Loucy (cell line): ENCODE data around the gene CTNNBL1.
"Not testable (repeated sequence)": the region's sequence is repeated elsewhere in the genome, so short reads cannot be mapped to it uniquely, and the experiment has no call there.

Experiments used
- H2AFZ ChIP-seq: fragments of 200-600 bp; sonication (generic); 2 replicates; pipeline ENCODE4 v1.6.0; 2016; ENCODE audit warnings: antibody characterized with exemption, mild to moderate bottlenecking, low read length, moderate library complexity
- H3F3A ChIP-seq: fragments of 200-600 bp; 2 replicates; pipeline ENCODE4 v1.6.0; 2016; ENCODE audit warnings: antibody characterized with exemption, low read depth, mild to moderate bottlenecking
- H3K27me3 ChIP-seq: fragments of 200-600 bp; sonication (generic); 2 replicates; pipeline ENCODE4 v1.6.1; 2014; ENCODE audit warnings: low read length, mild to moderate bottlenecking; ENCODE audit not compliant: insufficient read depth, poor library complexity, severe bottlenecking
- H3K36me3 ChIP-seq: fragments of 200-600 bp; sonication (generic); 2 replicates; pipeline ENCODE4 v1.6.1; 2016; ENCODE audit warnings: low read length; ENCODE audit not compliant: insufficient read depth
- H3K4me1 ChIP-seq: fragments of 200-600 bp; sonication (generic); 2 replicates; pipeline ENCODE4 v1.5.1; 2014; ENCODE audit warnings: low read length, mild to moderate bottlenecking; ENCODE audit not compliant: insufficient read depth, poor library complexity, severe bottlenecking
- H3K4me2 ChIP-seq: fragments of 200-600 bp; sonication (generic); 2 replicates; pipeline ENCODE4 v1.6.0; 2014; ENCODE audit warnings: antibody characterized with exemption, low read length, low read depth, mild to moderate bottlenecking; ENCODE audit not compliant: poor library complexity, severe bottlenecking
- H3K4me3 ChIP-seq: fragments of 200-600 bp; sonication (generic); 2 replicates; pipeline ENCODE4 v1.5.1; 2014; ENCODE audit warnings: low read length, mild to moderate bottlenecking, mixed read lengths; ENCODE audit not compliant: poor library complexity, severe bottlenecking
- H3K79me2 ChIP-seq: fragments of 200-600 bp; sonication (generic); 2 replicates; pipeline ENCODE4 v1.6.1; 2014; ENCODE audit warnings: low read length; ENCODE audit not compliant: insufficient read depth
- H3K9ac ChIP-seq: fragments of 200-600 bp; sonication (generic); 2 replicates; pipeline ENCODE4 v1.6.0; 2014; ENCODE audit warnings: mild to moderate bottlenecking, low read depth, low read length, moderate library complexity; ENCODE audit not compliant: poor library complexity, severe bottlenecking
- H3K9me2 ChIP-seq: fragments of 200-600 bp; sonication (generic); replicated peaks from 2 replicates; pipeline ENCODE4 v1.6.1; 2016; ENCODE audit warnings: low read depth, low read length, mixed read lengths
- H3K9me3 ChIP-seq: fragments of 200-600 bp; sonication (generic); 2 replicates; pipeline ENCODE4 v1.6.1; 2014; ENCODE audit warnings: mild to moderate bottlenecking, antibody characterized with exemption, low read length, low read depth; ENCODE audit not compliant: insufficient read depth
- H4K20me1 ChIP-seq: fragments of 200-600 bp; sonication (generic); 2 replicates; pipeline ENCODE4 v1.6.0; 2014; ENCODE audit warnings: antibody characterized with exemption, low read length, mild to moderate bottlenecking; ENCODE audit not compliant: insufficient read depth, poor library complexity, severe bottlenecking
- EZH2phosphoT487 ChIP-seq: fragments of 200-600 bp; IDR thresholded peaks from 2 replicates; pipeline ENCODE4 v1.6.1; 2018; ENCODE audit warnings: antibody characterized with exemption, mild to moderate bottlenecking, moderate library complexity, borderline replicate concordance
- TF ChIP-seq, protein P1 (sequence below): fragments of 200-600 bp; sonication (generic); conservative IDR thresholded peaks from 2 replicates; pipeline ENCODE4 v1.5.1; 2014; ENCODE audit warnings: mild to moderate bottlenecking, antibody characterized with exemption, low read length

Gene CTNNBL1

DNA sequence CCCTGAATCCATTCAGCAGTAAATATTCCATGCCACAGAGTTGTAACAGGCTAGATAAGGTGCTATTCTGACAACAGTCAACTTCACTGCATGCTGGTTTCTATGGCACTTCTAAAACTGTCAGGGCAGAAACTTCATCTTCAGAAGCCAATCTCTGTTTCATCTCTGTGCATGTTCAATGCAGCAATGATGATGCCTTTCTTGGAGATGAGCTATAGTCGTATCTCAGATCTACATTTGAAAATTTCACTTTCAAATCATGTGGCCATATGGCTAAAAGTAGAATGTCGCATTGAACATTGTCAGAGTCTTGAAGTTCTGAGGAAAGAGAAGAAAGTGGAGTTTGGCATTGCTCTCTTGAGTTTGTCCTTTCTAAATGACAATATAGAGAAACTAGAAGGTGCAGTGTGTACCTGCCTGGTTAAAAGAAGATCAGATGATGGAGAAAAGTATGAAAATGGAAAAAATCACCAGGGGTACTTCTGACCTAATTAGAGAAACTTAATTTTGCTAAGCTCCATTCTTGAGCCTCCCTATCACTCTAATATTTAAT is 160.1 kb downstream of the CTNNBL1 start:
- Histone ChIP-seq H3K4me1 (no peaks in the 10 kb centered on the region), H3K4me3 (no peak overlapping the region), H3K79me2 (no peaks in the 10 kb centered on the region), H3K36me3 (peaks cover 64% of the 10 kb centered on the region; the same call in 1 of the 2 replicates), H3K9ac (no peak overlapping the region), H3K4me2 (no peak overlapping the region), H3K27me3 (no peaks in the 10 kb centered on the region), H3K9me2 (no peaks in the 10 kb centered on the region), H2AFZ (no peak overlapping the region), H4K20me1 (no peaks in the 10 kb centered on the region), H3K9me3 (no peaks in the 10 kb centered on the region), H3F3A (no peaks in the 10 kb centered on the region)
- TF ChIP-seq, protein P1, sequence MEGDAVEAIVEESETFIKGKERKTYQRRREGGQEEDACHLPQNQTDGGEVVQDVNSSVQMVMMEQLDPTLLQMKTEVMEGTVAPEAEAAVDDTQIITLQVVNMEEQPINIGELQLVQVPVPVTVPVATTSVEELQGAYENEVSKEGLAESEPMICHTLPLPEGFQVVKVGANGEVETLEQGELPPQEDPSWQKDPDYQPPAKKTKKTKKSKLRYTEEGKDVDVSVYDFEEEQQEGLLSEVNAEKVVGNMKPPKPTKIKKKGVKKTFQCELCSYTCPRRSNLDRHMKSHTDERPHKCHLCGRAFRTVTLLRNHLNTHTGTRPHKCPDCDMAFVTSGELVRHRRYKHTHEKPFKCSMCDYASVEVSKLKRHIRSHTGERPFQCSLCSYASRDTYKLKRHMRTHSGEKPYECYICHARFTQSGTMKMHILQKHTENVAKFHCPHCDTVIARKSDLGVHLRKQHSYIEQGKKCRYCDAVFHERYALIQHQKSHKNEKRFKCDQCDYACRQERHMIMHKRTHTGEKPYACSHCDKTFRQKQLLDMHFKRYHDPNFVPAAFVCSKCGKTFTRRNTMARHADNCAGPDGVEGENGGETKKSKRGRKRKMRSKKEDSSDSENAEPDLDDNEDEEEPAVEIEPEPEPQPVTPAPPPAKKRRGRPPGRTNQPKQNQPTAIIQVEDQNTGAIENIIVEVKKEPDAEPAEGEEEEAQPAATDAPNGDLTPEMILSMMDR, result no peak
- TF ChIP-seq EZH2phosphoT487, result no peak

DNA sequence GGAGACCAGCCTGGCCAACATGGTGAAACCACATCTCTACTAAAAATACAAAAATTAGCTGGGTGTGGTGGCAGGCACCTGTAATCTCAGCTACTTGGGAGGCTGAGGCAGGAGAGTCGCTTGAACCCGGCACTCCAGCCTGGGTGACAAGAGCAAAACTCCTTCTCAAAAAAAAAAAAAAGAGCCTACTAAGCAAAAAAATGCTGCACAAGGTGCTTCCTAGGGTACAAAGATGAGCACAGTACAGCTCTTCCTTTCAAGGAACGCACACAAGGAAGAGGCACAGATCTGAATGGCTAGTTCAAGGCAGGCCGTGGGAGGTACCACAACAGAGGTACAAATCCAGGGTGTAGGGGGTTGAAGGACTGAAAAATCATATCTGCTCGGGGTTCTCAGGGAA is 162.2 kb downstream of the CTNNBL1 start:
- H3K4me3 ChIP-seq, H3K4me2 ChIP-seq, H3F3A ChIP-seq, H3K9ac ChIP-seq, H3K27me3 ChIP-seq, H4K20me1 ChIP-seq, H3K9me2 ChIP-seq, H3K79me2 ChIP-seq, H3K9me3 ChIP-seq, H3K4me1 ChIP-seq, H2AFZ ChIP-seq: not testable (repeated sequence)
- H3K36me3 ChIP-seq, result peaks cover 58% of the 10 kb centered on the region

DNA sequence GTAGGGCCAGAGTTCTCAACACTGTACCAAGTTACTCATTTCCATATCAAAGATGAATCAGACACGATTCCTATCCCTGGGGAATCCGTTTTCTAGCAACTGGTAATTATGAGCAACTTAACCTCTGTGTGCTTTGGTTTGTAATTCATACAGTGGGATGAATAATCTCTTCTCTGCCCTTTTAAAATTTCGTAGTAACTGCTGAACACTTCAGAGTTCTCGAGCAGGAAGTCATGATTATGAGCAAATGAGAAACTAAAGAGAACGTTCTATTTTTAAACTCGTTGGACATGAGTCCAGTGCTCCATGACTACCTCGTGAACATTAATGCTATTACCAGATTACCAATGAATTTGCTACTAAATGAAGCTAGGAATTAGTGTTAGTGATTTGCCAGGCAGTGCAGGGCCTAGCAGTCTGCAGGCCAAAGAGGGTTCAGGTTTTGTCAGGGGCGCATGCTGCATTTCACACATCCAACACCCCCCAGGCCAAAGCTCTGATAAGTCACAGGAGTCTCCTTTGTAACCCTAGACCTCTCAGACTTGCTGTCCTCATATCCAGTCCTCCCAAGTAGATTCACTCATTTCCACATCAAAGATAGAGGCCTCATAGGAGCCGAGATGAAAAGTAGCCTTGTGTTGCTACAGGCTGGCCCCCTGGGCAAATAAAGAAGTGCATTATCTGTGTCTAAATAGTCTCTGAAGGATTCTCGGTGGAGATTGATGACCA is 163.3 kb downstream of the CTNNBL1 start:
- Histone ChIP-seq H3K27me3 (no peaks in the 10 kb centered on the region), H2AFZ (no peak overlapping the region), H3K4me3 (no peak overlapping the region), H3K79me2 (no peaks in the 10 kb centered on the region), H3K9me3 (no peaks in the 10 kb centered on the region), H3K36me3 (peaks cover 58% of the 10 kb centered on the region), H3K9me2 (no peaks in the 10 kb centered on the region), H3K4me2 (no peak overlapping the region), H3K9ac (no peak overlapping the region), H3K4me1 (no peaks in the 10 kb centered on the region), H4K20me1 (no peaks in the 10 kb centered on the region), H3F3A (no peaks in the 10 kb centered on the region)
- TF ChIP-seq, protein P1, result no peak
